ENCODE data around the gene CELF2.

- TF ChIP-seq CTCF (IDR thresholded peaks at IDR 0.05) (no peak), POLR2A (IDR thresholded peaks at IDR 0.05) (no peak)
Observed at GRCh38 chr10:11382187-11382586, 364.5 kb downstream of the CELF2 start.

Data from thyroid gland (tissue), 4 donors.